SK-N-SH (cell line): ENCODE measurements around the gene LYPD4.

ENCODE experiments used
- CTCF ChIP-seq: fragments of 200-600 bp; sonication (generic); IDR thresholded peaks from 2 replicates; pipeline ENCODE4 v1.6.1; 2017; ENCODE audit warnings: antibody characterized with exemption, mild to moderate bottlenecking, moderate library complexity
- ELF1 ChIP-seq: IDR thresholded peaks from 2 replicates; pipeline ENCODE4 v1.4.0; 2012
- MAX ChIP-seq: IDR thresholded peaks from 2 replicates; pipeline ENCODE4 v1.4.0; 2012; ENCODE audit warnings: low read depth
- NRF1 ChIP-seq: IDR thresholded peaks from 2 replicates; pipeline ENCODE4 v1.6.1; 2012; ENCODE audit warnings: low read depth, mild to moderate bottlenecking, low read length
- RCOR1 ChIP-seq: fragments of 150-350 bp; IDR thresholded peaks from 2 replicates; pipeline ENCODE4 v1.6.1; 2017; ENCODE audit warnings: antibody characterized with exemption, low read length

- TF ChIP-seq CTCF (no peak), NRF1 (no peak), RCOR1 (no peak), MAX (no peak), ELF1 (no peak)
Measured at GRCh38 chr19:41802770-41803169, 41.7 kb downstream of the LYPD4 start.
